ENCODE data around the gene IPCEF1.

DNA sequence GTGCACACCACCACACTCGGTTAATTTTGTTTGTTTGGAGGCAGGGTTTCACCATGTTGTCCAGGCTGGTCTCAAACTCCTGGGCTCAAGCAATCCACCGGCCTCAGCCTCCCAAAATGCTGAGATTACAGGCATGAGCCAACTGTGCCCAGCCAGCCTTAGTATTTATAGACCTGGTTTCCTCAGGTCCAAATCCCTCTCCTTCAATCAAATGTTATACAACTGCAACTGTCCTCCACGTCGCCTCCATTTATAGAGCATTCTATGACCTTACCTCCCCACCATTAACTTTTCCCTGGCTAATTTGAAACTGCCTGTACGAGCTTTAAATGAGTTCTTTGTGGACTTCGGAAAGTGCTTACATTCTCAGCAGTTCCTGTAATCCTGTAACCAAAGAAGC, 39.3 kb upstream of the IPCEF1 start:
- TF ChIP-seq, protein P1, sequence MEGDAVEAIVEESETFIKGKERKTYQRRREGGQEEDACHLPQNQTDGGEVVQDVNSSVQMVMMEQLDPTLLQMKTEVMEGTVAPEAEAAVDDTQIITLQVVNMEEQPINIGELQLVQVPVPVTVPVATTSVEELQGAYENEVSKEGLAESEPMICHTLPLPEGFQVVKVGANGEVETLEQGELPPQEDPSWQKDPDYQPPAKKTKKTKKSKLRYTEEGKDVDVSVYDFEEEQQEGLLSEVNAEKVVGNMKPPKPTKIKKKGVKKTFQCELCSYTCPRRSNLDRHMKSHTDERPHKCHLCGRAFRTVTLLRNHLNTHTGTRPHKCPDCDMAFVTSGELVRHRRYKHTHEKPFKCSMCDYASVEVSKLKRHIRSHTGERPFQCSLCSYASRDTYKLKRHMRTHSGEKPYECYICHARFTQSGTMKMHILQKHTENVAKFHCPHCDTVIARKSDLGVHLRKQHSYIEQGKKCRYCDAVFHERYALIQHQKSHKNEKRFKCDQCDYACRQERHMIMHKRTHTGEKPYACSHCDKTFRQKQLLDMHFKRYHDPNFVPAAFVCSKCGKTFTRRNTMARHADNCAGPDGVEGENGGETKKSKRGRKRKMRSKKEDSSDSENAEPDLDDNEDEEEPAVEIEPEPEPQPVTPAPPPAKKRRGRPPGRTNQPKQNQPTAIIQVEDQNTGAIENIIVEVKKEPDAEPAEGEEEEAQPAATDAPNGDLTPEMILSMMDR (IDR thresholded peaks at IDR 0.05; ENCODE audit: poor library complexity, severe bottlenecking) = no peak
- no peak for TF ChIP-seq EZH2 (IDR thresholded peaks at IDR 0.05; ENCODE audit: borderline replicate concordance, insufficient read depth, low read length, poor library complexity, severe bottlenecking)
- no peak for TF ChIP-seq EP300 (conservative IDR thresholded peaks at IDR 0.05; ENCODE audit: poor library complexity, severe bottlenecking)
- no peak for TF ChIP-seq TAF1 (IDR thresholded peaks at IDR 0.05; ENCODE audit: low read depth)
- TF ChIP-seq, protein P2, sequence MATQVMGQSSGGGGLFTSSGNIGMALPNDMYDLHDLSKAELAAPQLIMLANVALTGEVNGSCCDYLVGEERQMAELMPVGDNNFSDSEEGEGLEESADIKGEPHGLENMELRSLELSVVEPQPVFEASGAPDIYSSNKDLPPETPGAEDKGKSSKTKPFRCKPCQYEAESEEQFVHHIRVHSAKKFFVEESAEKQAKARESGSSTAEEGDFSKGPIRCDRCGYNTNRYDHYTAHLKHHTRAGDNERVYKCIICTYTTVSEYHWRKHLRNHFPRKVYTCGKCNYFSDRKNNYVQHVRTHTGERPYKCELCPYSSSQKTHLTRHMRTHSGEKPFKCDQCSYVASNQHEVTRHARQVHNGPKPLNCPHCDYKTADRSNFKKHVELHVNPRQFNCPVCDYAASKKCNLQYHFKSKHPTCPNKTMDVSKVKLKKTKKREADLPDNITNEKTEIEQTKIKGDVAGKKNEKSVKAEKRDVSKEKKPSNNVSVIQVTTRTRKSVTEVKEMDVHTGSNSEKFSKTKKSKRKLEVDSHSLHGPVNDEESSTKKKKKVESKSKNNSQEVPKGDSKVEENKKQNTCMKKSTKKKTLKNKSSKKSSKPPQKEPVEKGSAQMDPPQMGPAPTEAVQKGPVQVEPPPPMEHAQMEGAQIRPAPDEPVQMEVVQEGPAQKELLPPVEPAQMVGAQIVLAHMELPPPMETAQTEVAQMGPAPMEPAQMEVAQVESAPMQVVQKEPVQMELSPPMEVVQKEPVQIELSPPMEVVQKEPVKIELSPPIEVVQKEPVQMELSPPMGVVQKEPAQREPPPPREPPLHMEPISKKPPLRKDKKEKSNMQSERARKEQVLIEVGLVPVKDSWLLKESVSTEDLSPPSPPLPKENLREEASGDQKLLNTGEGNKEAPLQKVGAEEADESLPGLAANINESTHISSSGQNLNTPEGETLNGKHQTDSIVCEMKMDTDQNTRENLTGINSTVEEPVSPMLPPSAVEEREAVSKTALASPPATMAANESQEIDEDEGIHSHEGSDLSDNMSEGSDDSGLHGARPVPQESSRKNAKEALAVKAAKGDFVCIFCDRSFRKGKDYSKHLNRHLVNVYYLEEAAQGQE (IDR thresholded peaks at IDR 0.05; ENCODE audit: borderline replicate concordance) = no peak
